NCI-H187 treated with DMSO at 0.1 percent for 48 hours (cell line): ENCODE results near the gene DCPS.
"Not testable (repeated sequence)": the region's sequence is repeated elsewhere in the genome, so short reads cannot be mapped to it uniquely, and the experiment has no call there.

ENCODE experiments used
- DNase-seq: peaks from one replicate; lab custom pipeline; 2025; lab: John Stamatoyannopoulos, UW

The DCPS gene

GRCh38 chr11:126361400-126361799, 57.5 kb downstream of the DCPS start:
- DNase-seq, result no peak

- DNase-seq, result no peak
Observed at GRCh38 chr11:126362879-126363655, 59.2 kb downstream of the DCPS start.

- DNase-seq, result no peak
Observed at GRCh38 chr11:126363706-126364248, 59.9 kb downstream of the DCPS start.

GRCh38 chr11:126364735-126365134, 60.9 kb downstream of the DCPS start:
- DNase-seq, result not testable (repeated sequence)

- not testable (repeated sequence) for DNase-seq
Observed at GRCh38 chr11:126365508-126365907, 61.6 kb downstream of the DCPS start.

GRCh38 chr11:126366064-126366822, 62.4 kb downstream of the DCPS start:
- no peak for DNase-seq

- not testable (repeated sequence) for DNase-seq
Observed at GRCh38 chr11:126366823-126367654, 63.2 kb downstream of the DCPS start.

GRCh38 chr11:126367806-126368205, 63.9 kb downstream of the DCPS start:
- DNase-seq, result not testable (repeated sequence)

- DNase-seq, result not testable (repeated sequence)
Observed at GRCh38 chr11:126368336-126369119, 64.7 kb downstream of the DCPS start.

GRCh38 chr11:126370016-126370415, 66.2 kb downstream of the DCPS start:
- no peak for DNase-seq

GRCh38 chr11:126371595-126371994, 67.7 kb downstream of the DCPS start:
- no peak for DNase-seq

GRCh38 chr11:126373389-126374066, 69.7 kb downstream of the DCPS start:
- DNase-seq, result not testable (repeated sequence)

- DNase-seq, result not testable (repeated sequence)
Observed at GRCh38 chr11:126374562-126375300, 70.9 kb downstream of the DCPS start.

GRCh38 chr11:126375726-126376125, 71.9 kb downstream of the DCPS start:
- DNase-seq, result no peak

- DNase-seq, result no peak
Observed at GRCh38 chr11:126378763-126379162, 74.9 kb downstream of the DCPS start.

GRCh38 chr11:126380909-126381308, 77.0 kb downstream of the DCPS start:
- DNase-seq, result no peak

GRCh38 chr11:126381960-126382359, 78.1 kb downstream of the DCPS start:
- DNase-seq, result not testable (repeated sequence)

- not testable (repeated sequence) for DNase-seq
Observed at GRCh38 chr11:126382641-126383040, 78.8 kb downstream of the DCPS start.

GRCh38 chr11:126383339-126384335, 79.8 kb downstream of the DCPS start:
- DNase-seq, result no peak
